Measurements from ENCODE around the gene PDE6B.
"Not testable (repeated sequence)": the region's sequence is repeated elsewhere in the genome, so short reads cannot be mapped to it uniquely, and the experiment has no call there.

Gene PDE6B

DNA sequence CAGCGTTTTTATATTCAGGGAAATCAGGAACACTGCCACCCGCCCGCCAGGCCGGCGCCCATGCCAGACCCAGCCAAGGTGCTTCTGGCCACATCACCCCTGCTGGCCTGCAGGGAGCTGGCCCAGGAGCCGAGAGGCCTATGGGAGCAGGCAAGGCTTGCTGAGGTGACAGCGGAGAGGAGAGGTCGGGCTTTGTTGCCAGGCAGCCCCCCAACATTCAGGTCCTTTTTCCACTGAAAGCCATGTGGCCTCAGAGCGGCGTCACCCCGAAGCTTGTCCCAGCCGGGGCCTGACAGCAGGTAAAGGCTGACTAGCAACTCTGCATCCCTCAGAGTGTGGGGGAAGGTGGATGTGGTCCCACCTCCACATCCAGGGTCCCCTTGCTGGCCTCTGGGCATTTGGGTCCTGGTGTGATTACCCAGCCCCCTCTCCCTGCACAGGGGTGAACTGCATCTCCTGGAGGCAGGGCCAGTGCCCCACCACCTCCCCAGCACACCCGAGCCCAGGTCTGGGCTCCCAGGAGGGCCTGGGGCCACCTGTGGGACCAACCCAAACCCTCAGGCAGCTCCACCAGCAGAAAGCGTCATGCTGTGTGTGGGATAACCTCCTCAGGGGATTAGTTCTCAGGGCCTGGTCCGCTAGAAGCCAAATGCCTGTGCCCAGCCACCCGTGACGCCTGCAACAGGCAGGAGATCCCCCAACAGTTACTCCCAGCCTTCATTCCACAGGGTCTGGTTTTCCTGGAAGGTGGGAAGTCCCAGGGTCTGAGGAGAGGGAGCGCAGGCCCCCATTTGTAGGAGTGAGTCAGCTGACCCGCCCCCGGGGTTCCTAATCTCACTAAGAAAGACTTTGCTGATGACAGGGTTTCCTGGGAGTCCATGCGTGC lies at the start of gene PDE6B:
Gene PDE6B (plus strand): TSS at position 869 of the 886 bp plus-strand sequence. CDS start 54 bp downstream, outside the sequence.
- FAIRE-seq: no peak
- DNase-seq (ENCODE audit: insufficient read length, low spot score): no peak

- FAIRE-seq: no peak
- DNase-seq (ENCODE audit: insufficient read length, low spot score): no peak
These were observed 49.0 kb upstream of the PDE6B start, which contains the start of gene TMEM271 for GRCh38 chr4:576245-576821. TSS of gene TMEM271 (minus strand) at chr4:576295. CDS start at chr4:576062, 233 bp downstream.

DNA sequence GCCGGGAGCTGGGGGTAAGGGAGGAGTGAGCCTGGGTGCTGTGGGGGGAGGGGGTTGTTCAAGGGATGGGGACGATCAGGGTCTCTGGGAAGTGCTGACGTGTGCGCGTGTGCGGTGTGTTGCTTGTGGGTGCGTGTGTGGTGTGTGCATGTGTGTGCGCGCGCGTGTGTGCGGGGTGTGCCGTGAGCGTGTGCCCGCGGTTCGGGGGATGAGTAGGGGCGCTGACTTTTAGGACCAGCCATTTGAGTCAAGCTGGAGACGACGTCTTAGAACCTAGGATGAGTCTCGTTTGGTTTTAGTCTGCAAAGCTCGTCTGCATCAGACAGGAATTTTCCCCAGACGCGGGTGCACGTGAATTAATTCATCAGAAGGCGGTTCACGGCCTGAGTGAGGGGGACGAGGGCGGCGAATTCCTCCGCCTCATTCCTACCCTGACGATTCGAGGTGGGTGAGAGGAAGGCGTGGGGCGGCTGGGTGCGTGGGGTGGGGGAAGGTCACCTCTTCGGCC lies 48.3 kb upstream of the PDE6B start:
- FAIRE-seq: peak; percentile 16
- no peak for DNase-seq (ENCODE audit: insufficient read length, low spot score)

- DNase-seq (ENCODE audit: insufficient read length, low spot score) (peak; percentile 35), FAIRE-seq (no peak)
These were observed 47.6 kb upstream of the PDE6B start for GRCh38 chr4:577499-578450.

GRCh38 chr4:578451-579443 lies 46.6 kb upstream of the PDE6B start:
- DNase-seq (ENCODE audit: insufficient read length, low spot score): no peak
- no peak for FAIRE-seq

GRCh38 chr4:579543-580175 lies 45.7 kb upstream of the PDE6B start:
- no peak for DNase-seq (ENCODE audit: insufficient read length, low spot score)
- no peak for FAIRE-seq

- DNase-seq (ENCODE audit: insufficient read length, low spot score) (no peak), FAIRE-seq (no peak)
These were observed 44.2 kb upstream of the PDE6B start for GRCh38 chr4:581181-581580.

DNA sequence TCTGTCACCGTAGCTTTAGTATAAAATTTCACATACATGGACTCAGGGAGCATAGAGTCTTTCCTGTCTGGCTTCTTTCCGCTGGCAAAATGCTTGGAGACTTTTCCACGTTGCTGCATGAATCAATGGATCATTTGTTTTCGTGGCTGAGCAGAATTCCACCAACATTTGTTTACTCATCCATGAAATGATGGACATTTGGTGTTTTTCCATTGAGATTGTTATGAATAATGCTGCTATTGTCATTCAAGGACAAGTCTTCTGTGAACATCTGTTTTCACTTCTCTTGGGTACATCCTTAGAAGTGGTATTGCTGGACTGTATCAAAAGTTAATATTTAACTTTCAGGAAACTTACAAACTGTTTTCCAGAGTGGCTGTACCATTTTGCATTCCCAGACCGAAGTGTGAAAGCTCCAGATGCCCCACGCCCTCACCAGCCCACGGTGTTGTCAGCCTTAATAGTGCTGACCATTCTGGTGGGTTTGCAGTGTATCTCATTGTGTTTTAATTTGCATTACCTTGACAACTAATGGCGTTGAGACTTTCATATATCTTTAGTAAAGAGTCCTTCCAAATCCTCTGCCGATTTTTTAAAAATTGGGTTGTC lies 43.5 kb upstream of the PDE6B start:
- no peak for DNase-seq (ENCODE audit: insufficient read length, low spot score)
- no peak for FAIRE-seq

DNA sequence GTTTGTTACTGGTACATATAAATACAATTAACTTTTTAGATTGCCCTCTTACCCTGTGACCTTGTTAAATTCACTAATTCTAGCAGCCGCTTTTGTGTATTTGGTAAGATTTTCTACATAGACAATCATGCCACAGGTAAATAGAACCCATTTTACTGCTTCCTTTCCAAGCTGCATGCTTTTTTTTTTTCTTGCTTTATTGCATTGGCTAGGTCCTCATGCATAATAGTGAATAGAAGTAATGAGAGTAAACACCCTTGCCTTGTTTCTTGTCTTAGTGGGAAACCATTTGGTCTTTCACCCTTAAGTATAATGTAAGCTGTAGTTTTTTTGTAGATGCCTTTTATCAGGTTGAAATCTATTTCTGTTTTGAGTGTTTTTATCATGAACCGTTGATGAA lies 41.6 kb upstream of the PDE6B start:
- no peak for FAIRE-seq
- no peak for DNase-seq (ENCODE audit: insufficient read length, low spot score)

DNA sequence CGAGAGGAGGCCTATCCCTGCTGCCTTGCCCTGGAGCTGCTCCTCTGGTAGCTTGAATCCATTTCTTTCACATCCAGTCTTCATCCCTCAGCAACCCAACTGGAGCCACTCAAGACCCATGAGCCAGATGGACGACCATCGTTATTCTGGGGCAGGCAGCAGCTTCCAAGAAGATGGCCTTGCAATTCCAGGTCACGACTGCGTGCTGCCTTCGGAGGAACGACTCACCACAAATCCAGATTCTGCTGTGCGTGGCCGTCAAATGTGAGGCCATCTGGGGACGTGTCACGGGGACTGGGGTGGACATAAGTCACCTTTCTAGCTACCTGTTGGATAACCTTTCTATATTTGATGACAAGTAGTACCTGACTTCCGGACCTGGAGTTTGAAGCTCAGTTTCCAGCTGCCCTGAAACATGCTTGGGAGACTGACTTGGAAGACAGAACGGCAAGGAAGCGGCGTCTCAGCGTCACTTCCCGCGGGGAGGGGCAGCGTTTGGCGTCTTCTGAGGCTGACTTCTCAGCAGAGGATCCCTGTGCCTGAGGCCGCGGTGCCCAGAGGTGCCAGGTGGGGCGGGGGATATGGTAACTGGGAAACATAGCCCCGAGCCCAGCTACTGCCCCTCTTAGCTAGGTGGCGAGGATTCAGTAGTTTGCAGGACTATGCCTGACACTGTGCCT lies 37.6 kb upstream of the PDE6B start:
- DNase-seq (ENCODE audit: insufficient read length, low spot score) (no peak), FAIRE-seq (no peak)

DNA sequence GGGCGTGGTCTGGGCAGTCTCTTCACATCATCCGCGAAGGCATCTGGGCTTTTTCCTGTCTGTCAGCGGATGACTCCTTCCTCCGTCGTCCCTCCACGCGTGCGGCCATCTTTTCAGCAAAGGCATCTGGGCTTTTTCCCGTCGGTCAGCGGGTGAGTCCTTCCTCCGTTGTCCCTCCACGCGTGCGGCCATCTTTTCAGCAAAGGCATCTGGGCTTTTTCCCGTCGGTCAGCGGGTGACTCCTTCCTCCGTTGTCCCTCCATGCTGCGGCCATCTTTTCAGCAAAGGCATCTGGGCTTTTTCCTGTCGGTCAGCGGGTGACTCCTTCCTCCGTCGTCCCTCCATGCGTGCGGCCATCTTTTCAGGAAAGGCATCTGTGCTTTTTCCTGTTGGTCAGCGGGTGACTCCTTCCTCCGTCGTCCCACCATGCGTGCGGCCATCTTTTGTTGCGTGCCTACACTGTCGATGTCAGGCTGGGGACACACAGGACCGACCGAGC lies 37.0 kb upstream of the PDE6B start:
- FAIRE-seq: no peak
- no peak for DNase-seq (ENCODE audit: insufficient read length, low spot score)

GRCh38 chr4:589219-589963 lies 36.0 kb upstream of the PDE6B start:
- no peak for FAIRE-seq
- DNase-seq (ENCODE audit: insufficient read length, low spot score): no peak

- DNase-seq (ENCODE audit: insufficient read length, low spot score) (no peak), FAIRE-seq (no peak)
These were observed 35.0 kb upstream of the PDE6B start for GRCh38 chr4:590313-590841.

DNA sequence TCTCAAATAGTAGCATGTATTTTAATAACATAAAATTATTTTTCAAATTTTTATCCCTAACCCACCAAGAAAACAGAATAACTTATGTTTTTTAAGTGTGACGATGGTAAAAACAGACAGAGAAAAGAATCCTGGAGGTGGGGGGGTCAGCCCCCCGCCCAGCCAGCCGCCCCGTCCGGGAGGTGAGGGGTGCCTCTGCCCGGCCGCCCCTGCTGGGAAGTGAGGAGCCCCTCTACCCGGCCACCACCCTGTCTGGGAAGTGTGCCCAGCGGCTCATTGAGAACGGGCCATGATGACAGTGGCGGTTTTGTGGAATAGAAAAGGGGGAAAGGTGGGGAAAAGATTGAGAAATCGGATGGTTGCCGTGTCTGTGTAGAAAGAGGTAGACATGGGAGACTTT lies 33.2 kb upstream of the PDE6B start:
- DNase-seq (ENCODE audit: insufficient read length, low spot score); FAIRE-seq: not testable (repeated sequence)

- FAIRE-seq (no peak), DNase-seq (ENCODE audit: insufficient read length, low spot score) (no peak)
These were observed 32.4 kb upstream of the PDE6B start for GRCh38 chr4:592825-593520.

DNA sequence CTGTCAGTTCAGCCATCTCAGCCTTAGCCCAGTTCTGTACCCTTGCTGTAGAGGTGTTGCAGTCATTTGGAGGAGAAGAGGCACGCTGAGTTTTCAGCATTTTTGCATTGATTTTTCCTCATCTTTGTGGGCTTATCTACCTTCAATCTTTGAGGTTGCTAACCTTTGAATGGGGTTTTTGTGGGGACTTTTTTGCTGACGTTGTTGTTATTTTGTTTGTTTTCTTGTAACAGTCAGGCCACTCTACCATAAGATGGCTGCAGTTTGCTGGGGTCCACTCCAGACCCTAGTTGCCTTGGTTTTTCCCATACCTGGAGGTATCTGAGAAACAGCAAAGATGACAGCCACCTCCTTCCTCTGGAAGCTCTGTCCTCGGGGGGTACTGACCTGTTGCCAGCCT lies 26.4 kb upstream of the PDE6B start:
- FAIRE-seq (no peak), DNase-seq (ENCODE audit: insufficient read length, low spot score) (no peak)
